AG09309 (cell line): Measurements from ENCODE around the gene HYOU1.

Source experiments
- DNase-seq: peaks from one replicate; pipeline ENCODE4 v3.0.0-alpha.2; 2010; ENCODE audit warnings: low read depth
- H3K4me3 ChIP-seq: 2 replicates; pipeline ENCODE4 v1.5.1; 2011; ENCODE audit warnings: mild to moderate bottlenecking, low read depth, low read length, moderate library complexity; ENCODE audit not compliant: control insufficient read depth
- CTCF ChIP-seq: IDR thresholded peaks from 2 replicates; pipeline ENCODE4 v1.5.1; 2011; ENCODE audit warnings: mild to moderate bottlenecking, low read depth, low read length, inconsistent platforms; ENCODE audit not compliant: insufficient read depth, control insufficient read depth; ENCODE audit errors: missing control alignments

The HYOU1 gene

GRCh38 chr11:119092880-119093842 lies 36.2 kb upstream of the HYOU1 start:
- DNase-seq: no peak
- TF ChIP-seq CTCF: no peak
- H3K4me3 ChIP-seq: peak overlapping the region; percentile 90

- no peak for DNase-seq
- H3K4me3 ChIP-seq: peak overlapping the region; percentile 90
Observed at GRCh38 chr11:119091966-119092879, 35.2 kb upstream of the HYOU1 start.

DNA sequence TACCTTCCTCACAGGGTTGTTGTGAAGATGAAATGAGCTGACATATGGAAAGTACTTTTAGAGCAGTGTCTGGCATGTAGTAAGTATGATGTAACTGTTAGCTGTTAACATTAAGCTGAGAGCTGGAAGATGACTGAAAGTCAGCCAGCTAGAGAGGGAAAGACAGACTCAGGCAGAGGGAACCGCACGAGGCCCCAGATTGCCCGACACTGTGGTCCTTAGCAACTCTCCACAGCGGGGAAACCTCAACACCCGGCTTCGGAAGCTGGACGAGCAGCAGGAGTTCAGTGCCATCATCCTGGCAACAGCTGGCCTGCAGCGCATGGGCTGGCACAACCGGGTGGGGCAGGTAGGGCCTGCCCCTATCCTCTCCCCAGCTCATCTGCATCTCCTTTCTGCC lies 34.2 kb upstream of the HYOU1 start:
- H3K4me3 ChIP-seq: no peak overlapping the region
- no peak for TF ChIP-seq CTCF
- DNase-seq: no peak

More at GRCh38 chr11:119091966-119092879, 35.2 kb upstream of the HYOU1 start:
- TF ChIP-seq CTCF: no peak

- no peak overlapping the region for H3K4me3 ChIP-seq
- DNase-seq: no peak
- no peak for TF ChIP-seq CTCF
Observed at GRCh38 chr11:119089319-119089718, 32.3 kb upstream of the HYOU1 start.

GRCh38 chr11:119088406-119088805 lies 31.4 kb upstream of the HYOU1 start:
- no peak overlapping the region for H3K4me3 ChIP-seq
- TF ChIP-seq CTCF: no peak
- no peak for DNase-seq

DNA sequence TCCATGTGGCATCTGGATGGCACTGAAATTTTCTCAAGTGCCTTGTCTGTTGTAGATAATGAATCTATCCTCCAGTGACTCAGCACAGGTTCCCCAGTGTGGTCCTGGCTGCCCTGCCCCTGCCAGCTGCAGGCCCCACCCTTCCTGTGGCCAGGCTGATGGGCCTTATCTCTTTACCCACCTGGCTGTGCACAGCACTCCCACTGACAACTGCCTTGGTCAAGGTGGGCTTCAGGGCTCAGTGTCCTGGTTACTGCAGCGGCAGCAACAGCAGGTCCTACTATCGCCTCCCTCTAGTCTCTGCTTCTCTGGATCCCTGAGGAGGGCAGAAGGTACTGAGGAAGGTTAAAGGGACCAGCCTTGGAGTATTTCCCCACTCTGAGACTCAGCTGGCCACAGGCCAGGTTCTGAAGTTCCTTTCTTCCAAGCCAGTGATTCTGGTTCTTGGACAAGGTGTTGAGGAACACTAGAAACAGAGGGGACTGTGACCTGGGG lies 30.8 kb upstream of the HYOU1 start:
- no peak overlapping the region for H3K4me3 ChIP-seq
- TF ChIP-seq CTCF: no peak
- no peak for DNase-seq
